Activated CD4-positive, alpha-beta T cell treated with anti-CD3 and anti-CD28 coated beads for 24 hours (primary cell): ENCODE results near the gene SERPINE2.

Experiments used
- DNase-seq, 2 donors: peaks; one replicate each; pipeline ENCODE4 v3.0.0-alpha.2; 2020; ENCODE audit warnings: low read depth in 2 of 2

Gene SERPINE2

GRCh38 chr2:224046752-224047151 is 7.7 kb upstream of the SERPINE2 start:
- DNase-seq, result no peak

- no peak for DNase-seq
Measured at GRCh38 chr2:224042191-224042696, 3.2 kb upstream of the SERPINE2 start.

GRCh38 chr2:224041554-224041953 is 2.5 kb upstream of the SERPINE2 start:
- no peak for DNase-seq

- DNase-seq, result no peak
Measured at GRCh38 chr2:224040753-224041152, 1.7 kb upstream of the SERPINE2 start.

- no peak for DNase-seq
Measured at GRCh38 chr2:224039770-224040440, 819 bp upstream of the SERPINE2 start.

- DNase-seq, result no peak
Measured at GRCh38 chr2:224038830-224039079, 331 bp downstream of the SERPINE2 start.

- DNase-seq, result peak; percentile 25 to 29
Measured at GRCh38 chr2:224038049-224038829, 847 bp downstream of the SERPINE2 start.

- no peak for DNase-seq
Measured at GRCh38 chr2:224036731-224037361, 2.2 kb downstream of the SERPINE2 start.

GRCh38 chr2:224034017-224034416 is 5.1 kb downstream of the SERPINE2 start:
- no peak for DNase-seq

GRCh38 chr2:224033601-224034000 is 5.5 kb downstream of the SERPINE2 start:
- no peak for DNase-seq

- DNase-seq, result no peak
Measured at GRCh38 chr2:224032283-224032682, 6.8 kb downstream of the SERPINE2 start.

GRCh38 chr2:224031358-224031970 is 7.6 kb downstream of the SERPINE2 start:
- no peak for DNase-seq

- no peak for DNase-seq
Measured at GRCh38 chr2:224030786-224031185, 8.3 kb downstream of the SERPINE2 start.

GRCh38 chr2:224029876-224030275 is 9.2 kb downstream of the SERPINE2 start:
- no peak for DNase-seq

GRCh38 chr2:224027931-224028330 is 11.2 kb downstream of the SERPINE2 start:
- DNase-seq, result no peak

GRCh38 chr2:224027070-224027469 is 12.0 kb downstream of the SERPINE2 start:
- no peak for DNase-seq

- peak; percentile 34 to 46 for DNase-seq
Measured at GRCh38 chr2:224025874-224026273, 13.2 kb downstream of the SERPINE2 start.

- DNase-seq, result no peak
Measured at GRCh38 chr2:224024270-224024669, 14.8 kb downstream of the SERPINE2 start.

- DNase-seq, result no peak
Measured at GRCh38 chr2:224023188-224023587, 15.9 kb downstream of the SERPINE2 start.

- DNase-seq, result no peak
Measured at GRCh38 chr2:224022486-224022885, 16.6 kb downstream of the SERPINE2 start.

GRCh38 chr2:224020523-224020922 is 18.6 kb downstream of the SERPINE2 start:
- no peak for DNase-seq

- DNase-seq, result no peak
Measured at GRCh38 chr2:224017957-224018356, 21.1 kb downstream of the SERPINE2 start.
